HEK293 (cell line): ENCODE data around the gene SLC41A1.

Experiments
- CTCF ChIA-PET: fragments of 350-600 bp; formaldehyde crosslinking; extraction: SDS; loops from one replicate; lab custom pipeline; 2021; ENCODE audit warnings: antibody characterized with exemption; lab: Yijun Ruan, JAX
- POLR2A ChIA-PET: fragments of 300-600 bp; formaldehyde crosslinking; extraction: SDS; loops from one replicate; lab custom pipeline; 2020; ENCODE audit warnings: antibody characterized with exemption, inconsistent platforms; lab: Yijun Ruan, JAX
- H3K27ac ChIP-seq: fragments of 200-500 bp; sonication (Bioruptor generic); 2 replicates; pipeline ENCODE4 v1.5.1; 2014; ENCODE audit warnings: low read depth, low read length, control low read depth, inconsistent platforms; ENCODE audit errors: extremely low read depth
- H3K36me3 ChIP-seq, 2 experiments: fragments of 200-500 bp in 1 of 2; sonication (Bioruptor generic) in 1 of 2; 1 replicate in 1 of 2; 2 replicates in 1 of 2; pipeline ENCODE4 v1.5.1; 2014 to 2017; ENCODE audit warnings: inconsistent platforms in 2 of 2, low read length in 2 of 2; ENCODE audit not compliant: control insufficient read depth in 2 of 2, insufficient read depth in 1 of 2
- H3K4me1 ChIP-seq: fragments of 200-500 bp; sonication (Bioruptor generic); 2 replicates; pipeline ENCODE4 v1.5.1; 2014; ENCODE audit warnings: mild to moderate bottlenecking, low read length, inconsistent platforms; ENCODE audit not compliant: control insufficient read depth, insufficient read depth
- H3K4me3 ChIP-seq: 2 replicates; pipeline ENCODE4 v1.5.1; 2011; ENCODE audit warnings: low read depth, mild to moderate bottlenecking, control low read depth, low read length, moderate library complexity
- H3K9me3 ChIP-seq: fragments of 200-500 bp; sonication (Bioruptor generic); 2 replicates; pipeline ENCODE4 v1.5.1; 2014; ENCODE audit warnings: low read depth, low read length, inconsistent platforms; ENCODE audit not compliant: control insufficient read depth, insufficient read depth
- GLI4 ChIP-seq: fragments of 450-650 bp; formaldehyde crosslinking; IDR thresholded peaks from 2 replicates; pipeline ENCODE4 v1.5.1; 2016; ENCODE audit warnings: missing biosample characterization, missing genetic modification characterization
- GLIS1 ChIP-seq: fragments of 450-650 bp; formaldehyde crosslinking; IDR thresholded peaks from 2 replicates; pipeline ENCODE4 v1.5.1; 2016; ENCODE audit warnings: missing biosample characterization, missing genetic modification characterization
- GLIS2 ChIP-seq: fragments of 450-650 bp; formaldehyde crosslinking; IDR thresholded peaks from 2 replicates; pipeline ENCODE4 v1.5.1; 2016; ENCODE audit warnings: missing biosample characterization, missing genetic modification characterization
- OSR2 ChIP-seq: fragments of 450-650 bp; formaldehyde crosslinking; IDR thresholded peaks from 2 replicates; pipeline ENCODE4 v1.5.1; 2016; ENCODE audit warnings: missing biosample characterization, missing genetic modification characterization
- PRDM10 ChIP-seq: fragments of 450-650 bp; formaldehyde crosslinking; IDR thresholded peaks from 2 replicates; pipeline ENCODE4 v1.5.1; 2016; ENCODE audit warnings: missing biosample characterization, missing genetic modification characterization
- SETDB1 ChIP-seq: IDR thresholded peaks from one replicate; pipeline ENCODE4 v1.6.1; 2017; ENCODE audit warnings: mild to moderate bottlenecking, low read length, moderate library complexity, mixed read lengths; ENCODE audit not compliant: insufficient read length
- SP2 ChIP-seq: fragments of 450-650 bp; formaldehyde crosslinking; IDR thresholded peaks from 2 replicates; pipeline ENCODE4 v1.5.1; 2016; ENCODE audit warnings: missing biosample characterization, missing genetic modification characterization
- ZEB2 ChIP-seq: fragments of 450-650 bp; formaldehyde crosslinking; IDR thresholded peaks from 2 replicates; pipeline ENCODE4 v1.5.1; 2016; ENCODE audit warnings: missing biosample characterization, missing genetic modification characterization
- ZNF114 ChIP-seq: fragments of 450-650 bp; formaldehyde crosslinking; IDR thresholded peaks from 2 replicates; pipeline ENCODE4 v1.5.0; 2017; ENCODE audit warnings: missing biosample characterization, missing genetic modification characterization
- ZNF138 ChIP-seq: fragments of 450-650 bp; formaldehyde crosslinking; IDR thresholded peaks from 2 replicates; pipeline ENCODE4 v1.5.1; 2016; ENCODE audit warnings: missing biosample characterization, missing genetic modification characterization, borderline replicate concordance
- ZNF174 ChIP-seq: fragments of 450-650 bp; formaldehyde crosslinking; IDR thresholded peaks from 2 replicates; pipeline ENCODE4 v1.5.0; 2017; ENCODE audit warnings: missing biosample characterization, mild to moderate bottlenecking, missing genetic modification characterization
- ZNF23 ChIP-seq: fragments of 450-650 bp; formaldehyde crosslinking; IDR thresholded peaks from 2 replicates; pipeline ENCODE4 v1.5.1; 2016; ENCODE audit warnings: missing biosample characterization, missing genetic modification characterization, borderline replicate concordance
- ZNF248 ChIP-seq: fragments of 450-650 bp; formaldehyde crosslinking; IDR thresholded peaks from 2 replicates; pipeline ENCODE4 v1.5.1; 2017; ENCODE audit warnings: missing biosample characterization, missing genetic modification characterization
- ZNF341 ChIP-seq: fragments of 450-650 bp; formaldehyde crosslinking; IDR thresholded peaks from 2 replicates; pipeline ENCODE4; 2016; ENCODE audit warnings: low read depth, missing biosample characterization, missing genetic modification characterization
- ZNF398 ChIP-seq: fragments of 450-650 bp; formaldehyde crosslinking; IDR thresholded peaks from 2 replicates; pipeline ENCODE4 v1.5.1; 2017; ENCODE audit warnings: missing biosample characterization, missing genetic modification characterization
- ZNF544 ChIP-seq: fragments of 450-650 bp; formaldehyde crosslinking; IDR thresholded peaks from 2 replicates; pipeline ENCODE4 v1.5.0; 2017; ENCODE audit warnings: missing biosample characterization, missing genetic modification characterization
- ZNF571 ChIP-seq: fragments of 450-650 bp; formaldehyde crosslinking; IDR thresholded peaks from 2 replicates; pipeline ENCODE4 v1.5.0; 2017; ENCODE audit warnings: missing biosample characterization, missing genetic modification characterization
- ZNF600 ChIP-seq: fragments of 450-650 bp; formaldehyde crosslinking; IDR thresholded peaks from 2 replicates; pipeline ENCODE4 v1.5.1; 2016; ENCODE audit warnings: missing biosample characterization, missing genetic modification characterization
- ZNF621 ChIP-seq: fragments of 450-650 bp; formaldehyde crosslinking; IDR thresholded peaks from 2 replicates; pipeline ENCODE4 v1.5.1; 2017; ENCODE audit warnings: missing biosample characterization, missing genetic modification characterization
- ZXDB ChIP-seq: fragments of 450-650 bp; formaldehyde crosslinking; IDR thresholded peaks from 2 replicates; pipeline ENCODE4 v1.5.1; 2016; ENCODE audit warnings: missing biosample characterization, missing genetic modification characterization

The SLC41A1 gene

GRCh38 chr1:205813755-205814058, 709 bp upstream of the SLC41A1 start (continued):
- TF ChIP-seq ZNF248 (tag by site-specific recombination) (no peak), SP2 (peak; percentile 60), ZNF23 (tag by site-specific recombination) (no peak), GLIS1 (tag by site-specific recombination) (no peak), GLI4 (tag by site-specific recombination) (no peak), OSR2 (no peak), ZNF174 (tag by site-specific recombination) (no peak), ZNF138 (tag by site-specific recombination) (no peak), ZEB2 (tag by site-specific recombination) (0 out of 2 replicates have a peak, but pooled peaks have one; percentile 20), ZNF600 (tag by site-specific recombination) (peak; percentile 36; the same call in 1 of the 2 replicates), ZNF114 (tag by site-specific recombination) (no peak), ZNF544 (tag by site-specific recombination) (no peak), ZXDB (tag by site-specific recombination) (no peak), GLIS2 (tag by site-specific recombination) (peak; percentile 15; the same call in 1 of the 2 replicates), ZNF571 (no peak), SETDB1 (no peak), PRDM10 (tag by site-specific recombination) (peak; percentile 32)

GRCh38 chr1:205812271-205812877, 624 bp downstream of the SLC41A1 start:
- Histone ChIP-seq H3K4me1 (peaks cover 12% of the 10 kb centered on the region), H3K36me3 (peaks cover 0 to 24% of the 10 kb centered on the region in 2 experiments; a peak in 2 of 3 replicates), H3K4me3 (peak overlapping the region; percentile 76), H3K27ac (peak overlapping the region; percentile 58; the same call in 1 of the 2 replicates), H3K9me3 (no peaks in the 10 kb centered on the region)
- peak; percentile 71 for TF ChIP-seq SP2
- TF ChIP-seq ZNF341 (tag by site-specific recombination): peak; percentile 8; the same call in 1 of the 2 replicates
- TF ChIP-seq PRDM10 (tag by site-specific recombination): peak; percentile 95
- TF ChIP-seq ZNF398 (tag by site-specific recombination): peak; percentile 58; the same call in 1 of the 2 replicates
- TF ChIP-seq ZNF621 (tag by site-specific recombination): no peak
- ChIA-PET CTCF (interaction anchor here (0.6 to 1.9 kb wide), 3 partner anchors 20 to 165 kb away, joined by 3 to 11 read pairs (median 3); no protein-coding TSS in a partner anchor), POLR2A (no interaction called here)
